GM20000 (cell line): ENCODE measurements around the gene PIGU.
"Not testable (repeated sequence)": the region's sequence is repeated elsewhere in the genome, so short reads cannot be mapped to it uniquely, and the experiment has no call there.

Experiments used
- DNase-seq: peaks from one replicate; pipeline ENCODE4 v3.0.0; 2012; ENCODE audit warnings: low spot score
- CTCF ChIP-seq: IDR thresholded peaks from 2 replicates; pipeline ENCODE4 v1.5.1; 2012; ENCODE audit warnings: mild to moderate bottlenecking, control low read depth; ENCODE audit errors: extremely low read depth, missing control alignments

PIGU gene

GRCh38 chr20:34676642-34677373, at the start of gene PIGU:
Gene PIGU (minus strand): TSS chr20:34677092. CDS start chr20:34677085, 7 bp downstream.
- no peak for TF ChIP-seq CTCF
- DNase-seq, result peak; percentile 94

GRCh38 chr20:34724172-34724571, 47.3 kb upstream of the PIGU start:
- TF ChIP-seq CTCF, result no peak
- no peak for DNase-seq

- not testable (repeated sequence) for DNase-seq
Observed at GRCh38 chr20:34722560-34722959, 45.7 kb upstream of the PIGU start.

- no peak for TF ChIP-seq CTCF
- DNase-seq, result no peak
Observed at GRCh38 chr20:34720266-34720665, 43.4 kb upstream of the PIGU start.

- peak; percentile 75 for DNase-seq
Observed at GRCh38 chr20:34719242-34720017, 42.5 kb upstream of the PIGU start.

- no peak for TF ChIP-seq CTCF
- no peak for DNase-seq
Observed at GRCh38 chr20:34717230-34718095, 40.6 kb upstream of the PIGU start.

GRCh38 chr20:34716921-34717229, 40.0 kb upstream of the PIGU start:
- TF ChIP-seq CTCF, result no peak
- no peak for DNase-seq

- no peak for DNase-seq
- TF ChIP-seq CTCF, result no peak
Observed at GRCh38 chr20:34715384-34715783, 38.5 kb upstream of the PIGU start.

GRCh38 chr20:34713944-34714515, 37.1 kb upstream of the PIGU start:
- DNase-seq, result not testable (repeated sequence)
